Heart left ventricle (tissue), 16 donors: ENCODE measurements around the gene PANX1. TPM values are rescaled to one million over a fixed set of nuclear protein-coding genes. Genes with fewer than 3 reads are reported as not detected.
"Not testable (repeated sequence)": the region's sequence is repeated elsewhere in the genome, so short reads cannot be mapped to it uniquely, and the experiment has no call there.

Source experiments
- ATAC-seq, 4 donors: fragments of 200-7000 bp; cut with Tn5 transposase; one replicate each; pipeline ENCODE4 v1.9.1; 2020 to 2022; ENCODE audit warnings: moderate library complexity in 4 of 4, mild to moderate bottlenecking in 3 of 4, moderate number of reproducible peaks in 1 of 4
- DNase-seq, 5 donors: peaks; one replicate each; pipeline ENCODE4 v3.0.0-alpha.2; 2020
- H3K27ac ChIP-seq, 12 donors: fragments of 200-600 bp; sonication (generic) in 4 of 12; one replicate each; pipeline versions ENCODE4 v1.5.0 to v1.8.0; 2016 to 2022; ENCODE audit warnings: mild to moderate bottlenecking in 2 of 12
- H3K27me3 ChIP-seq, 9 donors: fragments of 200-600 bp; sonication (generic) in 2 of 9; one replicate each; pipeline versions ENCODE4 v1.5.1 to v1.8.0; 2016 to 2022; ENCODE audit warnings: mild to moderate bottlenecking in 3 of 9
- H3K36me3 ChIP-seq, 9 donors: fragments of 200-600 bp; sonication (generic) in 2 of 9; one replicate each; pipeline versions ENCODE4 v1.5.0 to v1.8.0; 2018 to 2022; ENCODE audit warnings: mild to moderate bottlenecking in 2 of 9
- H3K4me1 ChIP-seq, 12 donors: fragments of 200-600 bp; sonication (generic) in 4 of 12; one replicate each; pipeline versions ENCODE4 v1.5.0 to v1.8.0; 2016 to 2022; ENCODE audit warnings: mild to moderate bottlenecking in 3 of 12
- H3K4me3 ChIP-seq, 12 donors: fragments of 200-600 bp; sonication (generic) in 4 of 12; one replicate each; pipeline versions ENCODE4 v1.5.0 to v1.8.0; 2017 to 2022; ENCODE audit warnings: mild to moderate bottlenecking in 9 of 12, moderate library complexity in 4 of 12
- H3K9me3 ChIP-seq, 12 donors: fragments of 200-600 bp; sonication (generic) in 4 of 12; one replicate each; pipeline versions ENCODE4 v1.5.0 to v1.8.0; 2016 to 2022; ENCODE audit warnings: mild to moderate bottlenecking in 1 of 12
- CTCF ChIP-seq, 12 donors: fragments of 200-600 bp; sonication (generic) in 4 of 12; IDR thresholded peaks; one replicate each; pipeline versions ENCODE4 v1.5.0 to v1.8.0; 2018 to 2022; ENCODE audit warnings: antibody characterized with exemption in 12 of 12, mild to moderate bottlenecking in 5 of 12
- POLR2A ChIP-seq, 2 donors: fragments of 450-650 bp; IDR thresholded peaks; one replicate each; pipeline ENCODE4 v1.6.1; 2017; ENCODE audit warnings: antibody characterized with exemption in 2 of 2, mild to moderate bottlenecking in 2 of 2, moderate library complexity in 2 of 2
- WGBS, 4 donors: extraction: QIAGEN DNeasy Blood & Tissue Kit in 2 of 4; methylation state at CpG; one replicate each; pipeline versions ENCODE4 v1.1.5 to v1.1.7; 2013 to 2018; 5-methylcytosine and 5-hydroxymethylcytosine counted together
- intact Hi-C, 10 donors: fragments of 100-400 bp; cut with DNase I; formaldehyde crosslinking; loops; one replicate each; pipeline versions ENCODE4 v1.11.1 to v1.14.2; 2022
- polyA plus RNA-seq, 2 donors: library from polyadenylated mRNA; stranded (reverse); fragments of 200-250 nt; gene quantifications; one replicate each; pipeline ENCODE4 v1.2.3, GENCODE V29; 2013
- total RNA-seq, 9 donors: library from RNA; depleted of rRNA in 2 of 9; stranded (reverse); fragments of >200 nt in 2 of 9; fragmentation: NEBNext Ultra II Directional in 3 of 9; extraction: Animal tissue kit (Norgen Biotek cat#: 25700) in 3 of 9; gene quantifications; one replicate each; pipeline versions ENCODE4 v1.1.0 to v1.2.4, GENCODE V29; 2016 to 2023
- donor health status: ischemic (EF 13 %, LVEDD 7.1; RV severe dilation, severe dysfunction).
- donor health status: healthy with polysubstance abuse.
- donor health status: DM: no; HTN: yes; CAD: no.
- donor health status: DM: no; HTN: no; CAD: no.
- donor health status: ischemic (EF 25% LVEDD 6.9; RV normal size, moderate dysfunction).
- donor health status: ischemic (EF 25% LVEDD 5.7; RV mildly dilated, moderate dysfunction).
- donor health status: healthy.
- donor health status: DM: yes; HTN: yes; CAD: no.
- donor health status: ischemic (EF 35%, LVEDD 5.7; RV mildly dilated, moderate dysfunction).
- donor health status: nonischemic (EF 11% LVEDD 7.7; RV severe dilation, severe dysfunction).
- donor health status: DM: yes; HTN: yes; CAD: no.
- donor health status: PGD.
- donor health status: ischemic (EF 29% LVEDD 5.4; RV normal size, mild dysfunction).
- donor health status: nonischemic (EF 23%, LVEDD 6.1; RV moderate dilation, normal function).

The PANX1 gene
- total and polyA plus RNA-seq, 11 donors, result 5.8 to 57.5 (median 18.4) TPM

GRCh38 chr11:94151903-94152677 is 23.4 kb downstream of the PANX1 start:
- Histone ChIP-seq H3K27me3 (no peaks in the 10 kb centered on the region), H3K27ac (peak overlapping the region in 11 of 12 donors; percentile 42 to 82 (median 72)), H3K9me3 (no peaks in the 10 kb centered on the region), H3K4me1 (peaks cover 5 to 70% (median 38%) of the 10 kb centered on the region in 12 donors), H3K4me3 (no peak overlapping the region), H3K36me3 (peaks cover 0 to 18% (median 9%) of the 10 kb centered on the region in 9 donors)
- peak; percentile 97 to 100 (median 98) for ATAC-seq
- TF ChIP-seq POLR2A (IDR thresholded peaks at IDR 0.05) (no peak), CTCF (IDR thresholded peaks at IDR 0.05) (no peak)
- DNase-seq, result peak; percentile 35 to 73 (median 64)
- WGBS, 4 donors, result 87 to 92% (median 92%) methylated on average over 6 of the region's 6 CpGs
- intact Hi-C loops, result no loop called here

- no peak for TF ChIP-seq CTCF (IDR thresholded peaks at IDR 0.05)
- no peak for TF ChIP-seq POLR2A (IDR thresholded peaks at IDR 0.05)
- Histone ChIP-seq H3K9me3 (no peaks in the 10 kb centered on the region), H3K4me3 (no peak overlapping the region), H3K27me3 (no peaks in the 10 kb centered on the region), H3K36me3 (peaks cover 0 to 18% (median 9%) of the 10 kb centered on the region in 9 donors), H3K4me1 (peaks cover 5 to 65% (median 36%) of the 10 kb centered on the region in 12 donors), H3K27ac (peak overlapping the region in 11 of 12 donors; percentile 42 to 82 (median 72))
- ATAC-seq, result no peak
- DNase-seq, result no peak
- WGBS, 4 donors, result 81 to 89% (median 87%) methylated on average over 6 of the region's 6 CpGs
- intact Hi-C loops, result no loop called here
These were observed 24.0 kb downstream of the PANX1 start for GRCh38 chr11:94152678-94153065.

- TF ChIP-seq POLR2A (IDR thresholded peaks at IDR 0.05), result no peak
- TF ChIP-seq CTCF (IDR thresholded peaks at IDR 0.05), result no peak
- ATAC-seq, result no peak
- WGBS, 4 donors, result 86 to 95% (median 93%) methylated on average over 3 of the region's 3 CpGs
- H3K27me3 ChIP-seq, result no peaks in the 10 kb centered on the region
- no peaks in the 10 kb centered on the region for H3K9me3 ChIP-seq
- intact Hi-C loops, result no loop called here
- H3K36me3 ChIP-seq, result peaks cover 0 to 18% (median 9%) of the 10 kb centered on the region in 9 donors
- H3K27ac ChIP-seq, result peak overlapping the region in 5 of 12 donors; percentile 56 to 82 (median 72)
- peaks cover 5 to 61% (median 35%) of the 10 kb centered on the region in 12 donors for H3K4me1 ChIP-seq
- no peak overlapping the region for H3K4me3 ChIP-seq
- no peak for DNase-seq
These were observed 24.7 kb downstream of the PANX1 start for GRCh38 chr11:94153320-94153719.

GRCh38 chr11:94154095-94154856 is 25.6 kb downstream of the PANX1 start:
- Histone ChIP-seq H3K36me3 (peaks cover 0 to 18% (median 9%) of the 10 kb centered on the region in 9 donors), H3K4me1 (peaks cover 5 to 53% (median 35%) of the 10 kb centered on the region in 12 donors), H3K27me3 (no peaks in the 10 kb centered on the region), H3K4me3 (no peak overlapping the region), H3K27ac (no peak overlapping the region), H3K9me3 (no peaks in the 10 kb centered on the region)
- no peak for TF ChIP-seq CTCF (IDR thresholded peaks at IDR 0.05)
- no peak for TF ChIP-seq POLR2A (IDR thresholded peaks at IDR 0.05)
- ATAC-seq, result no peak
- DNase-seq, result no peak
- WGBS, 4 donors, result 81 to 89% (median 88%) methylated on average over 3 of the region's 3 CpGs
- intact Hi-C loops, result no loop called here

- ATAC-seq, H3K4me3 ChIP-seq, intact Hi-C loops, H3K27me3 ChIP-seq, H3K9me3 ChIP-seq, H3K27ac ChIP-seq, DNase-seq: not testable (repeated sequence)
- Histone ChIP-seq H3K36me3 (peaks cover 0 to 18% (median 9%) of the 10 kb centered on the region in 9 donors), H3K4me1 (peaks cover 0 to 23% (median 9%) of the 10 kb centered on the region in 12 donors)
- 94 to 95% (median 95%) methylated on average over 2 to 3 of the region's 3 CpGs for WGBS, 4 donors
These were observed 28.7 kb downstream of the PANX1 start for GRCh38 chr11:94157339-94157738.
